B cell (primary cell): ENCODE results near the gene CACNA1H. TPM values are rescaled to one million over a fixed set of nuclear protein-coding genes. Genes with fewer than 3 reads are reported as not detected.

Experiments used
- ATAC-seq: fragments of 200-7000 bp; cut with Tn5 transposase; one replicate; pipeline ENCODE4 v1.10.0; 2021; ENCODE audit warnings: low read depth, mild to moderate bottlenecking, moderate number of reproducible peaks, moderate library complexity
- CTCF ChIA-PET: fragments of 350-600 bp; sonication (Branson Sonifier 250); formaldehyde crosslinking; loops from one replicate; lab custom pipeline; 2021; ENCODE audit warnings: antibody characterized with exemption, inconsistent platforms; lab: Charles Lee
- POLR2A ChIA-PET: fragments of 350-600 bp; sonication (Branson Sonifier 250); formaldehyde crosslinking; loops from one replicate; lab custom pipeline; 2021; ENCODE audit warnings: antibody characterized with exemption; lab: Charles Lee
- DNase-seq: peaks from one replicate; pipeline ENCODE4 v3.0.0; 2013
- H2AFZ ChIP-seq: 2 replicates; pipeline ENCODE4 v1.6.1; 2012; ENCODE audit warnings: mild to moderate bottlenecking, low read depth, low read length; ENCODE audit not compliant: insufficient read depth, poor library complexity, severe bottlenecking
- H3K27ac ChIP-seq, 2 donors: 1 replicate in 1 of 2; 2 replicates in 1 of 2; pipeline ENCODE4 v1.5.1; 2012 to 2013; ENCODE audit warnings: low read length in 2 of 2, mild to moderate bottlenecking in 2 of 2, moderate library complexity in 1 of 2
- H3K27me3 ChIP-seq, 4 experiments: fragments of 200-600 bp in 1 of 4; sonication (generic) in 1 of 4; replicated peaks in 1 of 4; 1 replicate in 2 of 4; 2 replicates in 2 of 4; pipeline versions ENCODE4 v1.6.1 to v1.7.0; 2013 to 2016; ENCODE audit warnings: low read length in 3 of 4, mild to moderate bottlenecking in 2 of 4, mixed read lengths in 1 of 4, moderate library complexity in 1 of 4; ENCODE audit not compliant: insufficient read depth in 4 of 4, control insufficient read depth in 3 of 4; ENCODE audit errors: control extremely low read depth in 1 of 4
- H3K36me3 ChIP-seq, 2 experiments: replicated peaks in 1 of 2; 1 replicate in 1 of 2; 2 replicates in 1 of 2; pipeline versions ENCODE4 v1.6.1 to v1.7.1; 2013; ENCODE audit warnings: low read length in 1 of 2; ENCODE audit not compliant: insufficient read depth in 2 of 2, control insufficient read depth in 1 of 2; ENCODE audit errors: control extremely low read depth in 1 of 2, extremely low read depth in 1 of 2
- H3K4me1 ChIP-seq, 2 donors: fragments of 200-600 bp in 1 of 2; sonication (generic) in 1 of 2; 1 replicate in 1 of 2; 2 replicates in 1 of 2; pipeline versions ENCODE4 v1.5.1 to v1.6.1; 2013 to 2017; ENCODE audit warnings: low read length in 2 of 2; ENCODE audit not compliant: control insufficient read depth in 2 of 2, insufficient read depth in 2 of 2
- H3K4me2 ChIP-seq: replicated peaks from 2 replicates; pipeline ENCODE3; 2012; ENCODE audit warnings: mild to moderate bottlenecking, low read depth, low read length; ENCODE audit not compliant: poor library complexity, severe bottlenecking
- H3K4me3 ChIP-seq, 5 experiments: fragments of 200-600 bp in 1 of 5; sonication (generic) in 1 of 5; 1 replicate in 3 of 5; 2 replicates in 2 of 5; pipeline versions ENCODE4 v1.5.1 to v1.7.0; 2011 to 2016; ENCODE audit warnings: low read length in 4 of 5, mild to moderate bottlenecking in 4 of 5, low read depth in 2 of 5, control low read depth in 1 of 5, moderate library complexity in 1 of 5; ENCODE audit not compliant: insufficient read depth in 1 of 5; ENCODE audit errors: control extremely low read depth in 1 of 5, extremely low read depth in 1 of 5
- H3K79me2 ChIP-seq: fragments of 200-600 bp; sonication (generic); one replicate; pipeline ENCODE4 v1.6.0; 2016; ENCODE audit warnings: low read length; ENCODE audit not compliant: control insufficient read depth, insufficient read depth
- H3K9ac ChIP-seq: fragments of 200-600 bp; sonication (generic); 2 replicates; pipeline ENCODE4 v1.6.1; 2017; ENCODE audit warnings: mild to moderate bottlenecking, low read length, moderate library complexity
- H3K9me3 ChIP-seq, 3 donors: one replicate each; pipeline versions ENCODE4 v1.6.1 to v1.7.1; 2013; ENCODE audit warnings: low read length in 2 of 3; ENCODE audit not compliant: control insufficient read depth in 2 of 3, insufficient read depth in 1 of 3; ENCODE audit errors: control extremely low read depth in 1 of 3
- H4K20me1 ChIP-seq: 2 replicates; pipeline ENCODE4 v1.6.0; 2012; ENCODE audit warnings: mild to moderate bottlenecking, low read length; ENCODE audit not compliant: insufficient read depth, control insufficient read depth, poor library complexity, severe bottlenecking
- H3K27ac Mint-ChIP-seq: one replicate; pipeline ENCODE4 v1.8.0; 2021; ENCODE audit warnings: mixed read lengths
- H3K27me3 Mint-ChIP-seq: one replicate; pipeline ENCODE4 v1.8.0; 2021; ENCODE audit warnings: mixed read lengths
- H3K4me1 Mint-ChIP-seq: one replicate; pipeline ENCODE4 v1.8.0; 2021; ENCODE audit warnings: mixed read lengths
- H3K4me3 Mint-ChIP-seq: one replicate; pipeline ENCODE4 v1.8.0; 2021; ENCODE audit warnings: mixed read lengths
- H3K9me3 Mint-ChIP-seq: one replicate; pipeline ENCODE4 v1.8.0; 2022; ENCODE audit warnings: mixed read lengths; ENCODE audit not compliant: insufficient read depth
- EZH2 ChIP-seq: IDR thresholded peaks from 2 replicates; pipeline ENCODE4 v1.6.1; 2012; ENCODE audit warnings: borderline replicate concordance, low read depth, mild to moderate bottlenecking, moderate library complexity, low read length; ENCODE audit not compliant: insufficient read depth, poor library complexity, severe bottlenecking
- WGBS: methylation state at CpG from one replicate; pipeline ENCODE4 v1.1.5; 2013; ENCODE audit warnings: missing lambda C conversion rate; ENCODE audit not compliant: insufficient coverage; 5-methylcytosine and 5-hydroxymethylcytosine counted together
- intact Hi-C: fragments of 100-400 bp; cut with micrococcal nuclease; formaldehyde crosslinking; loops from one replicate; pipeline ENCODE4 v1.10.0; 2022
- polyA plus RNA-seq: library from polyadenylated mRNA; depleted of rRNA; stranded (reverse); fragments of >200 nt; gene quantifications from 2 replicates; pipeline ENCODE4 v1.2.3, GENCODE V29; 2012
- total RNA-seq, 2 donors: library from RNA; stranded (reverse); fragments of 120-200 nt in 1 of 2; gene quantifications; 1 replicate in 1 of 2; 2 replicates in 1 of 2; pipeline versions ENCODE4 v1.2.3 to v1.2.4, GENCODE V29; 2013 to 2022
- TF ChIP-seq, protein P1 (sequence below): fragments of 200-600 bp; IDR thresholded peaks from one replicate; pipeline ENCODE4 v1.8.0; 2022; ENCODE audit warnings: antibody characterized with exemption, mild to moderate bottlenecking

The CACNA1H gene
- total and polyA plus RNA-seq, 2 donors (not counting 1 experiment from before 2014, with no cell fraction given): 0.05 to 0.10 TPM

DNA sequence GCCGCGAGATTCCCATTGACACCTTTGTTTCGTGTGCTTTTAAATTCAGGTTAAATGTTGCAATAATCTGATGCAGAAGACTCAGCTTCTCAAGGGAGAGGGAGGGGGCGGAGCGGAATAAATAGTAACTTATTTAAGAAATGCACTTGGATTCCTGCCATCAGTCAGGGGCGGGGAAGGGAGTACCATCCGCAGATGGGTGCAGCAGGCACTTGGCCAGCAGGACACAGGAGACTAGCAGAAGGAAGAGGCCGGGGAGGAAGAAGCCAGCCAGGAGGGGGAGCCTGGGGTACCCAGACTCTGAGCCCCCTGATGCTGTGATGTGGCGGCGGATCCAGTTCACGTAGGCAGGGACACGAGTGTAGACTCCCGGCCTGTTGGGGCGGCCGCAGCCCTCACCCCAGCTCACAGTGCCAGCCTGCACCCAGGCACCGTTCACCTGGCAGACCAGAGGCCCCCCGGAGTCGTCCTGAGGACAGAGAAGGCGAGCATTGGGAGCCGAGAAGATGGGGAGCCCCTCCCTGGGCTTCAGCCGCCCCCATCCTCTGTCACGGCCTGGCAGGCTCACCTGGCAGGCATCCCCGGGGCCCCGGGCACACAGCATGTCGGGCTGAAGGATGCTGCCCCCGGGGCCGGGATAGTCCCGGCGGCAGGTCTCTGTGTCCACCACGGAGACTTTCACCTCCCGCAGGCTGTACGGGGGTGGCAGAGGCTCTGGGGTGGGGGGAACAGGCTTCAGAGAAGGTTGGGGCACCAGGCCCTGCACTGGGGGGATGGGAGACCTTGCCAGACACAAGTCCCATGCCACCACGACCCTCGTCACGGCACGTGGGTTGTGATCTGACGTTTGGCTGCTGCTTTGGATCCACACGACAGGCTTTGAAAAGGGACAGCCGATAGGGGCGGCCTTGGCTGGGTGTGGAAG, 69.0 kb downstream of the CACNA1H start:
- Mint-ChIP-seq H3K27ac (no peak overlapping the region), H3K27me3 (no peaks in the 10 kb centered on the region), H3K4me3 (no peak overlapping the region), H3K9me3 (no peaks in the 10 kb centered on the region), H3K4me1 (no peaks in the 10 kb centered on the region)
- H3K4me3 ChIP-seq: no peak overlapping the region
- intact Hi-C loops: no loop called here
- WGBS: 81% methylated on average over 35 of the region's 40 CpGs
- DNase-seq (no peak), ATAC-seq (no peak)
- ChIA-PET POLR2A (no interaction called here), CTCF (no interaction called here)
- no peak overlapping the region for H2AFZ ChIP-seq
- no peak overlapping the region for H3K9ac ChIP-seq
- no peaks in the 10 kb centered on the region for H3K36me3 ChIP-seq
- no peaks in the 10 kb centered on the region for H3K4me1 ChIP-seq
- no peaks in the 10 kb centered on the region for H3K9me3 ChIP-seq
- H3K4me2 ChIP-seq: no peak overlapping the region
- H3K27me3 ChIP-seq: no peaks in the 10 kb centered on the region
- H3K27ac ChIP-seq: no peak overlapping the region
- H4K20me1 ChIP-seq: no peaks in the 10 kb centered on the region
- no peak for TF ChIP-seq EZH2
- TF ChIP-seq, protein P1, sequence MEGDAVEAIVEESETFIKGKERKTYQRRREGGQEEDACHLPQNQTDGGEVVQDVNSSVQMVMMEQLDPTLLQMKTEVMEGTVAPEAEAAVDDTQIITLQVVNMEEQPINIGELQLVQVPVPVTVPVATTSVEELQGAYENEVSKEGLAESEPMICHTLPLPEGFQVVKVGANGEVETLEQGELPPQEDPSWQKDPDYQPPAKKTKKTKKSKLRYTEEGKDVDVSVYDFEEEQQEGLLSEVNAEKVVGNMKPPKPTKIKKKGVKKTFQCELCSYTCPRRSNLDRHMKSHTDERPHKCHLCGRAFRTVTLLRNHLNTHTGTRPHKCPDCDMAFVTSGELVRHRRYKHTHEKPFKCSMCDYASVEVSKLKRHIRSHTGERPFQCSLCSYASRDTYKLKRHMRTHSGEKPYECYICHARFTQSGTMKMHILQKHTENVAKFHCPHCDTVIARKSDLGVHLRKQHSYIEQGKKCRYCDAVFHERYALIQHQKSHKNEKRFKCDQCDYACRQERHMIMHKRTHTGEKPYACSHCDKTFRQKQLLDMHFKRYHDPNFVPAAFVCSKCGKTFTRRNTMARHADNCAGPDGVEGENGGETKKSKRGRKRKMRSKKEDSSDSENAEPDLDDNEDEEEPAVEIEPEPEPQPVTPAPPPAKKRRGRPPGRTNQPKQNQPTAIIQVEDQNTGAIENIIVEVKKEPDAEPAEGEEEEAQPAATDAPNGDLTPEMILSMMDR: no peak
- no peaks in the 10 kb centered on the region for H3K79me2 ChIP-seq
